GM23338 (cell line): ENCODE measurements around the gene VSIR. TPM values are rescaled to one million over a fixed set of nuclear protein-coding genes. Genes with fewer than 3 reads are reported as not detected.

Experiments
- ATAC-seq: fragments of 200-7000 bp; cut with Tn5 transposase; 3 replicates; pipeline ENCODE4 v1.9.1; 2020
- DNase-seq: peaks from one replicate; pipeline ENCODE4 v3.0.0-alpha.2; 2015; ENCODE audit warnings: low spot score
- H2AFZ ChIP-seq: fragments of 200-600 bp; sonication (generic); 2 replicates; pipeline ENCODE4 v1.8.0; 2016; ENCODE audit warnings: antibody characterized with exemption, mild to moderate bottlenecking, moderate library complexity
- H3F3A ChIP-seq: fragments of 200-600 bp; sonication (generic); replicated peaks from 2 replicates; pipeline ENCODE4 v1.8.0; 2017; ENCODE audit warnings: antibody characterized with exemption, mixed run types, low read depth
- H3K27ac ChIP-seq: fragments of 200-600 bp; sonication (generic); 2 replicates; pipeline ENCODE4 v1.6.1; 2016; ENCODE audit warnings: low read depth
- H3K27me3 ChIP-seq: fragments of 200-600 bp; sonication (generic); 2 replicates; pipeline ENCODE4 v1.8.0; 2016; ENCODE audit warnings: mild to moderate bottlenecking, mixed run types, moderate library complexity; ENCODE audit not compliant: insufficient read depth
- H3K36me3 ChIP-seq: fragments of 200-600 bp; sonication (generic); 2 replicates; pipeline ENCODE4 v1.8.0; 2016; ENCODE audit warnings: mild to moderate bottlenecking; ENCODE audit not compliant: insufficient read depth
- H3K4me1 ChIP-seq: fragments of 200-600 bp; sonication (generic); 2 replicates; pipeline ENCODE4 v1.8.0; 2016; ENCODE audit warnings: mild to moderate bottlenecking, moderate library complexity; ENCODE audit not compliant: insufficient read depth
- H3K4me2 ChIP-seq: fragments of 200-600 bp; sonication (generic); 2 replicates; pipeline ENCODE4 v1.7.1; 2017; ENCODE audit warnings: mixed run types
- H3K4me3 ChIP-seq: fragments of 200-600 bp; sonication (generic); 2 replicates; pipeline ENCODE4 v1.6.1; 2016; ENCODE audit warnings: mixed run types
- H3K79me2 ChIP-seq: fragments of 200-600 bp; sonication (generic); replicated peaks from 2 replicates; pipeline ENCODE4 v1.8.0; 2017; ENCODE audit warnings: mild to moderate bottlenecking; ENCODE audit not compliant: insufficient read depth
- H3K9me2 ChIP-seq: fragments of 200-600 bp; sonication (generic); 2 replicates; pipeline ENCODE4 v1.8.0; 2017; ENCODE audit not compliant: insufficient read depth
- H4K20me1 ChIP-seq: fragments of 200-600 bp; sonication (generic); replicated peaks from 2 replicates; pipeline ENCODE4 v1.8.0; 2017; ENCODE audit warnings: mild to moderate bottlenecking; ENCODE audit not compliant: insufficient read depth
- H3K27ac Mint-ChIP-seq: 2 replicates; pipeline ENCODE4 v1.8.0; 2020; ENCODE audit warnings: inconsistent platforms, mild to moderate bottlenecking, moderate library complexity, mixed read lengths
- H3K27me3 Mint-ChIP-seq: 3 replicates; pipeline ENCODE4 v1.8.0; 2022; ENCODE audit warnings: low read depth, mild to moderate bottlenecking, moderate library complexity, mixed read lengths, inconsistent platforms; ENCODE audit not compliant: insufficient read depth, poor library complexity
- H3K36me3 Mint-ChIP-seq: 3 replicates; pipeline ENCODE4 v1.8.0; 2021; ENCODE audit warnings: low read depth, mild to moderate bottlenecking, inconsistent platforms, moderate library complexity, mixed read lengths
- H3K4me1 Mint-ChIP-seq: 3 replicates; pipeline ENCODE4 v1.8.0; 2020; ENCODE audit warnings: mild to moderate bottlenecking, inconsistent platforms, mixed read lengths
- H3K4me3 Mint-ChIP-seq: 3 replicates; pipeline ENCODE4 v1.8.0; 2021; ENCODE audit warnings: moderate library complexity, mild to moderate bottlenecking, inconsistent platforms, mixed read lengths
- H3K9me3 Mint-ChIP-seq: 3 replicates; pipeline ENCODE4 v1.8.0; 2020; ENCODE audit warnings: moderate library complexity, mild to moderate bottlenecking, inconsistent platforms, mixed read lengths
- CREB1 ChIP-seq: fragments of 250-450 bp; sonication (Bioruptor Pico); IDR thresholded peaks from 2 replicates; pipeline ENCODE4 v1.5.0; 2020; ENCODE audit warnings: low read depth, mild to moderate bottlenecking, moderate library complexity
- CTCF ChIP-seq, 2 experiments: fragments of 200-600 bp in 1 of 2; sonication (generic) in 1 of 2; conservative IDR thresholded peaks; 2 replicates each; pipeline versions ENCODE4 v1.5.1 to v1.6.1; 2016 to 2017; ENCODE audit warnings: antibody characterized with exemption in 2 of 2, low read depth in 2 of 2, mild to moderate bottlenecking in 2 of 2, moderate library complexity in 1 of 2
- ETS1 ChIP-seq: IDR thresholded peaks from 2 replicates; pipeline ENCODE4 v1.6.1; 2016; ENCODE audit warnings: antibody characterized with exemption
- EZH2 ChIP-seq: fragments of 200-600 bp; sonication (generic); IDR thresholded peaks from one replicate; pipeline ENCODE4 v1.8.0; 2017; ENCODE audit warnings: antibody characterized with exemption, mild to moderate bottlenecking, low read depth; ENCODE audit not compliant: unreplicated experiment
- EZH2phosphoT487 ChIP-seq: fragments of 200-600 bp; sonication (generic); IDR thresholded peaks from one replicate; pipeline ENCODE4 v1.8.1; 2018; ENCODE audit warnings: antibody characterized with exemption; ENCODE audit not compliant: unreplicated experiment
- JUNB ChIP-seq: IDR thresholded peaks from one replicate; pipeline ENCODE4 v1.6.1; 2016; ENCODE audit warnings: antibody characterized with exemption; ENCODE audit not compliant: unreplicated experiment
- NANOG ChIP-seq: IDR thresholded peaks from 2 replicates; pipeline ENCODE4 v1.6.1; 2016; ENCODE audit warnings: antibody characterized with exemption, borderline replicate concordance
- REST ChIP-seq: IDR thresholded peaks from one replicate; pipeline ENCODE4 v1.6.1; 2018; ENCODE audit warnings: antibody characterized with exemption; ENCODE audit not compliant: unreplicated experiment
- ZNF114 ChIP-seq: fragments of 250-450 bp; sonication (Bioruptor Pico); IDR thresholded peaks from 2 replicates; pipeline ENCODE4 v1.5.0; 2020; ENCODE audit warnings: mild to moderate bottlenecking, moderate library complexity
- ZNF331 ChIP-seq: fragments of 250-450 bp; sonication (Bioruptor Pico); IDR thresholded peaks from 2 replicates; pipeline ENCODE4 v1.5.0; 2020; ENCODE audit warnings: low read depth, mild to moderate bottlenecking, moderate library complexity
- ZNF462 ChIP-seq: fragments of 250-450 bp; sonication (Bioruptor Pico); IDR thresholded peaks from 2 replicates; pipeline ENCODE4 v1.5.0; 2020; ENCODE audit warnings: mild to moderate bottlenecking, moderate library complexity
- polyA plus RNA-seq: library from polyadenylated mRNA; unstranded; fragments of >200 nt; fragmentation: Nextera tagmentation; extraction: Ambion mirVana; gene quantifications from 2 replicates; pipeline ENCODE4 v1.2.1, GENCODE V29; 2016
- total RNA-seq: library from RNA; depleted of rRNA; stranded (reverse); fragments of >200 nt; shearing (Covaris generic); gene quantifications from 2 replicates; pipeline ENCODE4 v1.2.3, GENCODE V29; 2014

Gene VSIR
- total and polyA plus RNA-seq, 2 experiments from 2014 or later = 0.10 to 0.74 TPM

- Mint-ChIP-seq H3K27ac (no peak overlapping the region), H3K9me3 (no peaks in the 10 kb centered on the region), H3K4me1 (peaks cover 40% of the 10 kb centered on the region), H3K27me3 (peaks cover 13% of the 10 kb centered on the region), H3K36me3 (no peaks in the 10 kb centered on the region), H3K4me3 (no peak overlapping the region)
- H3F3A ChIP-seq = no peaks in the 10 kb centered on the region
- H3K27ac ChIP-seq = no peak overlapping the region
- no peaks in the 10 kb centered on the region for H3K36me3 ChIP-seq
- no peak overlapping the region for H3K4me2 ChIP-seq
- no peaks in the 10 kb centered on the region for H3K9me2 ChIP-seq
- no peaks in the 10 kb centered on the region for H3K27me3 ChIP-seq
- TF ChIP-seq ETS1 = no peak
- no peak for TF ChIP-seq EZH2
- no peak for TF ChIP-seq ZNF331 (CRISPR knock-in tag)
- TF ChIP-seq EZH2phosphoT487 = no peak
- no peak for TF ChIP-seq NANOG
- TF ChIP-seq REST = no peak
- TF ChIP-seq ZNF114 (CRISPR knock-in tag) = no peak
- TF ChIP-seq CREB1 (CRISPR knock-in tag) = no peak
- no peak for TF ChIP-seq ZNF462 (CRISPR knock-in tag)
- no peak for TF ChIP-seq JUNB
- TF ChIP-seq CTCF (conservative IDR thresholded peaks at IDR 0.05; ENCODE audit: low read depth in 2 of 2) = no peak
- ATAC-seq (no peak), DNase-seq (no peak)
- peaks cover 5% of the 10 kb centered on the region; the same call in 1 of the 2 replicates for H3K4me1 ChIP-seq
- H2AFZ ChIP-seq = no peak overlapping the region
- H3K79me2 ChIP-seq = no peaks in the 10 kb centered on the region
- H4K20me1 ChIP-seq = no peaks in the 10 kb centered on the region
- no peak overlapping the region for H3K4me3 ChIP-seq
Measured at GRCh38 chr10:71749396-71749795, 23.9 kb downstream of the VSIR start.
